ENCODE measurements around the gene CIDEB. TPM values are rescaled to one million over a fixed set of nuclear protein-coding genes. Genes with fewer than 3 reads are reported as not detected.

The CIDEB gene
- total RNA-seq, 4 donors from 2014 or later = 4.6 to 13.0 (median 9.5) TPM

- intact Hi-C loops (cut with DNase I) = no loop called here
- H3K9me3 ChIP-seq = no peaks in the 10 kb centered on the region
- H3K36me3 ChIP-seq = peaks cover 7 to 17% of the 10 kb centered on the region in 2 donors
- DNase-seq = no peak
- H3K4me3 ChIP-seq (replicated peaks in 1 of 3) = no peak overlapping the region
- WGBS, 2 donors = 86 to 88% methylated on average over 9 of the region's 9 CpGs
- no peak overlapping the region for H3K27ac ChIP-seq
- H3K4me1 ChIP-seq = no peaks in the 10 kb centered on the region
- no peak for TF ChIP-seq POLR2A (IDR thresholded peaks at IDR 0.05)
- TF ChIP-seq, protein P1, sequence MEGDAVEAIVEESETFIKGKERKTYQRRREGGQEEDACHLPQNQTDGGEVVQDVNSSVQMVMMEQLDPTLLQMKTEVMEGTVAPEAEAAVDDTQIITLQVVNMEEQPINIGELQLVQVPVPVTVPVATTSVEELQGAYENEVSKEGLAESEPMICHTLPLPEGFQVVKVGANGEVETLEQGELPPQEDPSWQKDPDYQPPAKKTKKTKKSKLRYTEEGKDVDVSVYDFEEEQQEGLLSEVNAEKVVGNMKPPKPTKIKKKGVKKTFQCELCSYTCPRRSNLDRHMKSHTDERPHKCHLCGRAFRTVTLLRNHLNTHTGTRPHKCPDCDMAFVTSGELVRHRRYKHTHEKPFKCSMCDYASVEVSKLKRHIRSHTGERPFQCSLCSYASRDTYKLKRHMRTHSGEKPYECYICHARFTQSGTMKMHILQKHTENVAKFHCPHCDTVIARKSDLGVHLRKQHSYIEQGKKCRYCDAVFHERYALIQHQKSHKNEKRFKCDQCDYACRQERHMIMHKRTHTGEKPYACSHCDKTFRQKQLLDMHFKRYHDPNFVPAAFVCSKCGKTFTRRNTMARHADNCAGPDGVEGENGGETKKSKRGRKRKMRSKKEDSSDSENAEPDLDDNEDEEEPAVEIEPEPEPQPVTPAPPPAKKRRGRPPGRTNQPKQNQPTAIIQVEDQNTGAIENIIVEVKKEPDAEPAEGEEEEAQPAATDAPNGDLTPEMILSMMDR (IDR thresholded peaks at IDR 0.05) = no peak
- no peaks in the 10 kb centered on the region for H3K27me3 ChIP-seq
Measured at GRCh38 chr14:24290746-24291145, 17.0 kb downstream of the CIDEB start.

DNA sequence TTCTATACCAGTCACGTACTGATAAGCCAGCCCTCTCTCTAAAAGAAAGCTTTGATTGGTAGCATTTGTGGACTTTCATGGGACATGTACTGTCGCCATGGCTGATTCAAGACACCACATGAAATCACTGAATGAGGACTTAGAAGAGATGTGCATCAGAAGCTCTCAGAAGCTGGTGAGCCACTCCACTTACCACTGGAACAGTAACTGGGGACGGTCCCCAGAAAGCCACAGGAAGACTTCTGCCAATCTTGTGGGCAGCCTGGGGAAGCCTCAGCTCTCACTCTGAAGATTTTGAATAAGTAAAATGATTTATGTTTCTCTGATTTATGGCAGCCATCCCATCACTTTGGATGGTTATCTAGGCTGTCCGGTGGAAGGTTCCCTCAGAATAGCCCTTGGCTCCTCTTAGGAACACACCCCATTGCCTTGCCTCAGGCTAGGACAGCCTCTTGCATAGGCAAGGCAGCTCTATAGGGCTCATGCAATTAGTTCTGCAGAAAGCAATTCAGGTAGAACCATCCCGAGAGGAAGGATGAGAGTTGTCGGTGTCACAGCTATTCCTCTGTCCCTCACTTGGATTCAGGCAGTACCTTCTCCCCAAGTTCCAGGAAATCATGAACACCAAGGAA lies 18.0 kb downstream of the CIDEB start:
- TF ChIP-seq, protein P1 (IDR thresholded peaks at IDR 0.05) = no peak
- TF ChIP-seq POLR2A (IDR thresholded peaks at IDR 0.05) = no peak
- no peak overlapping the region for H3K4me3 ChIP-seq (replicated peaks in 1 of 3)
- DNase-seq = no peak
- peaks cover 7 to 17% of the 10 kb centered on the region in 2 donors for H3K36me3 ChIP-seq
- no peaks in the 10 kb centered on the region for H3K27me3 ChIP-seq
- intact Hi-C loops (cut with DNase I) = no loop called here
- H3K9me3 ChIP-seq = no peaks in the 10 kb centered on the region
- 74 to 90% methylated on average over 5 to 6 of the region's 6 CpGs for WGBS, 2 donors
- no peaks in the 10 kb centered on the region for H3K4me1 ChIP-seq
- H3K27ac ChIP-seq = no peak overlapping the region

GRCh38 chr14:24286996-24287395 lies 20.8 kb downstream of the CIDEB start:
- intact Hi-C loops (cut with DNase I) = no loop called here
- peaks cover 7 to 13% of the 10 kb centered on the region in 2 donors for H3K36me3 ChIP-seq
- no peak for DNase-seq
- H3K27me3 ChIP-seq = no peaks in the 10 kb centered on the region
- TF ChIP-seq POLR2A (IDR thresholded peaks at IDR 0.05) = no peak
- TF ChIP-seq, protein P1 (IDR thresholded peaks at IDR 0.05) = no peak
- no peaks in the 10 kb centered on the region for H3K9me3 ChIP-seq
- 98% methylated on average over 5 of the region's 5 CpGs for WGBS, 2 donors
- H3K27ac ChIP-seq = no peak overlapping the region
- no peak overlapping the region for H3K4me3 ChIP-seq (replicated peaks in 1 of 3)
- peaks cover 4 to 12% of the 10 kb centered on the region in 2 donors for H3K4me1 ChIP-seq

DNA sequence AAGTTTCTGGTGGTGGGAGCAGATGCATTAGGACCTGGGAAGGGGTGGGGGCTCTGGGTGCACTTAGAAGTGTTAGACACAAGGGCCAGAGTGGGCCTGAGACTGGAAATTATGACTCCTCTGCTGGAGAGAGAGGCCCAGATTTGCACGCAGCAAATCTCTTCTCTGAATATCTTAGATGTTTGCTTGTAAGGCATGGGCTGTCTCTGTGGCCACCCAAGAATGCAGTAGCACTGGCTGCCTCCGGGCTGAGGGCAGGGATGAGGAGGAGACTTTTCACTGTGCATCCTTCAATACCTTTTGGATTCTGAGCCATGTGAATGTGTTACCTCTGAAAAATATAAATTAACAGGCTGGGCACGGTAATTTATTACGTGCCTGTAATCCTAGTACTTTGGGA lies 22.4 kb downstream of the CIDEB start:
- TF ChIP-seq, protein P1 (IDR thresholded peaks at IDR 0.05) = no peak
- TF ChIP-seq POLR2A (IDR thresholded peaks at IDR 0.05) = no peak
- H3K4me3 ChIP-seq (replicated peaks in 1 of 3) = no peak overlapping the region
- 82 to 84% methylated on average over 4 of the region's 4 CpGs for WGBS, 2 donors
- peaks cover 4 to 17% of the 10 kb centered on the region in 2 donors for H3K4me1 ChIP-seq
- DNase-seq = no peak
- H3K36me3 ChIP-seq = peaks cover 3 to 4% of the 10 kb centered on the region in 2 donors
- no peaks in the 10 kb centered on the region for H3K27me3 ChIP-seq
- no peak overlapping the region for H3K27ac ChIP-seq
- intact Hi-C loops (cut with DNase I) = no loop called here
- no peaks in the 10 kb centered on the region for H3K9me3 ChIP-seq

DNA sequence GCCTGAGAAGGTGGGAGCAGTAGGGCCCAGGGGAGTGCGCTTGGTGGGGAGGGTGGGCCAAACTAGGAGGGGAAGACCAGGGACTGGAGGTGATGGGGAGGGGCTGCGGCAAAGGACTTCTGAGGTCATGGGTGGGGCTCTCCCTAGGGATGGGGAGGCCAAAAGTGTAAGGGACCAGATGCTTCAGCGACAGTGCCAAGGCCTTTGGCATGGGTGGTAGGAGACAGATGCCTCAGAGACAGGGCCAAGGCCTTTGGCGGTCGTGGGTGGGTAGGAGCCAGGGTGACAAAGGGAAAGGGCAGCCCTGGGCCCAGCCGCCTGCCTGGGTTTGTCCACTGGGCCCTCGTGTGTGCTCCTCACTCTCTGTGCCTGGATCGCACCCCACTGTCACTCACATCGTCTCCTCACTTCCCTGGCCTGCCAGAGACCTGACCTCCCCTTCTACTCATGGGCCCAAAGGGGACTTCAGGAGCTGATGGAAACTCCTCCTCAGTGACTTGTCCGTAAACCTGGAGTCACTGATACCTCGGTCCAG lies 23.2 kb downstream of the CIDEB start:
- intact Hi-C loops (cut with DNase I) = no loop called here
- Histone ChIP-seq H3K4me3 (replicated peaks in 1 of 3) (no peak overlapping the region), H3K4me1 (peaks cover 4 to 17% of the 10 kb centered on the region in 2 donors), H3K9me3 (no peaks in the 10 kb centered on the region), H3K27me3 (no peaks in the 10 kb centered on the region), H3K27ac (no peak overlapping the region), H3K36me3 (no peaks in the 10 kb centered on the region)
- WGBS, 2 donors = 84 to 85% methylated on average over 11 of the region's 11 CpGs
- DNase-seq = no peak
- TF ChIP-seq, protein P1 (IDR thresholded peaks at IDR 0.05) = no peak
- no peak for TF ChIP-seq POLR2A (IDR thresholded peaks at IDR 0.05)

All from thyroid gland (tissue), 4 donors.